H9 (cell line): Measurements from ENCODE around the gene SLC52A3. TPM values are rescaled to one million over a fixed set of nuclear protein-coding genes. Genes with fewer than 3 reads are reported as not detected.
A peak's percentile ranks its signal among the peaks of the same experiment; 100 is the strongest.

ENCODE experiments used
- DNase-seq: peaks from one replicate; pipeline ENCODE4 v3.0.0-alpha.2; 2017
- H2AFZ ChIP-seq: one replicate; pipeline ENCODE4 v1.6.1; 2013; ENCODE audit warnings: mild to moderate bottlenecking, low read length, control low read depth, moderate library complexity
- H2AK5ac ChIP-seq: 2 replicates; pipeline ENCODE4 v1.6.1; 2013; ENCODE audit warnings: low read length, control low read depth, mixed read lengths; ENCODE audit not compliant: insufficient read length
- H2BK120ac ChIP-seq: one replicate; pipeline ENCODE4 v1.6.1; 2013; ENCODE audit warnings: low read depth, mild to moderate bottlenecking, low read length, control low read depth, inconsistent platforms; ENCODE audit not compliant: poor library complexity, severe bottlenecking
- H2BK12ac ChIP-seq: 2 replicates; pipeline ENCODE4 v1.6.1; 2013; ENCODE audit warnings: low read length, control low read depth, mixed read lengths, low read depth; ENCODE audit not compliant: insufficient read length
- H2BK15ac ChIP-seq: 2 replicates; pipeline ENCODE4 v1.6.1; 2013; ENCODE audit warnings: low read depth, low read length, control low read depth
- H2BK20ac ChIP-seq: one replicate; pipeline ENCODE4 v1.6.1; 2013; ENCODE audit warnings: low read depth, mild to moderate bottlenecking, low read length, control low read depth, inconsistent platforms; ENCODE audit not compliant: poor library complexity, severe bottlenecking
- H2BK5ac ChIP-seq: 2 replicates; pipeline ENCODE4 v1.6.1; 2013; ENCODE audit warnings: low read length, control low read depth, mixed read lengths; ENCODE audit not compliant: insufficient read length
- H3K14ac ChIP-seq: 2 replicates; pipeline ENCODE4 v1.6.1; 2013; ENCODE audit warnings: low read length, control low read depth; ENCODE audit not compliant: insufficient read depth
- H3K18ac ChIP-seq: 2 replicates; pipeline ENCODE4 v1.6.1; 2013; ENCODE audit warnings: low read depth, mild to moderate bottlenecking, mixed read lengths, low read length, control low read depth; ENCODE audit not compliant: insufficient read length
- H3K23ac ChIP-seq: 2 replicates; pipeline ENCODE4 v1.6.1; 2013; ENCODE audit warnings: low read length, control low read depth, mixed read lengths, low read depth; ENCODE audit not compliant: insufficient read length
- H3K23me2 ChIP-seq: 2 replicates; pipeline ENCODE4 v1.6.1; 2013; ENCODE audit warnings: low read depth, mild to moderate bottlenecking, mixed read lengths, low read length, control low read depth; ENCODE audit not compliant: insufficient read length, poor library complexity, severe bottlenecking
- H3K27ac ChIP-seq: 2 replicates; pipeline ENCODE4 v1.5.1; 2013; ENCODE audit warnings: low read length, control low read depth, mixed read lengths, low read depth; ENCODE audit not compliant: insufficient read length
- H3K27me3 ChIP-seq: 2 replicates; pipeline ENCODE4 v1.6.1; 2013; ENCODE audit warnings: low read length, control low read depth, inconsistent platforms; ENCODE audit not compliant: insufficient read depth
- H3K4ac ChIP-seq: 2 replicates; pipeline ENCODE4 v1.6.1; 2013; ENCODE audit warnings: low read depth, mild to moderate bottlenecking, control low read depth, inconsistent platforms, low read length, moderate library complexity
- H3K4me1 ChIP-seq: 2 replicates; pipeline ENCODE4 v1.6.1; 2013; ENCODE audit warnings: low read length, control low read depth, inconsistent platforms; ENCODE audit not compliant: insufficient read depth
- H3K4me2 ChIP-seq: 2 replicates; pipeline ENCODE4 v1.6.1; 2013; ENCODE audit warnings: low read length, control low read depth, mixed read lengths; ENCODE audit not compliant: insufficient read length, insufficient read depth
- H3K56ac ChIP-seq: 2 replicates; pipeline ENCODE4 v1.6.1; 2013; ENCODE audit warnings: low read depth, mild to moderate bottlenecking, mixed read lengths, low read length, control low read depth; ENCODE audit not compliant: insufficient read length
- H3K79me1 ChIP-seq: 2 replicates; pipeline ENCODE4 v1.6.1; 2013; ENCODE audit warnings: low read depth, mild to moderate bottlenecking, moderate library complexity, low read length, control low read depth, inconsistent platforms; ENCODE audit not compliant: insufficient read depth, poor library complexity, severe bottlenecking
- H3K79me2 ChIP-seq: 2 replicates; pipeline ENCODE4 v1.6.1; 2013; ENCODE audit warnings: low read length, control low read depth, inconsistent platforms; ENCODE audit not compliant: insufficient read depth
- H3K9ac ChIP-seq: 2 replicates; pipeline ENCODE4 v1.6.1; 2013; ENCODE audit warnings: low read length, control low read depth, mixed read lengths; ENCODE audit not compliant: insufficient read length; ENCODE audit errors: extremely low read depth
- H3K9me3 ChIP-seq: one replicate; pipeline ENCODE4 v1.6.1; 2013; ENCODE audit warnings: low read depth, low read length, inconsistent platforms; ENCODE audit not compliant: control insufficient read depth
- H3T11ph ChIP-seq: one replicate; pipeline ENCODE4 v1.6.1; 2013; ENCODE audit warnings: mild to moderate bottlenecking, low read length, control low read depth, inconsistent platforms
- H4K20me1 ChIP-seq: one replicate; pipeline ENCODE4 v1.6.1; 2013; ENCODE audit not compliant: control insufficient read depth, insufficient read length, insufficient read depth
- H4K5ac ChIP-seq: 2 replicates; pipeline ENCODE4 v1.6.1; 2013; ENCODE audit warnings: low read depth, mild to moderate bottlenecking, mixed read lengths, low read length, control low read depth; ENCODE audit not compliant: insufficient read length
- H4K8ac ChIP-seq: replicated peaks from 2 replicates; pipeline ENCODE4 v1.6.1; 2013; ENCODE audit warnings: low read length, control low read depth, mixed read lengths, low read depth; ENCODE audit not compliant: insufficient read length
- H4K91ac ChIP-seq: 2 replicates; pipeline ENCODE4 v1.6.1; 2013; ENCODE audit warnings: low read depth, mild to moderate bottlenecking, moderate library complexity, mixed read lengths, low read length, control low read depth; ENCODE audit not compliant: insufficient read length
- H3K27ac Mint-ChIP-seq, 3 experiments: 2 replicates in 2 of 3; 3 replicates in 1 of 3; pipeline ENCODE4 v1.8.0; 2020 to 2021; ENCODE audit warnings: mixed read lengths in 3 of 3, mild to moderate bottlenecking in 1 of 3, moderate library complexity in 1 of 3
- H3K27me3 Mint-ChIP-seq: 2 replicates; pipeline ENCODE4 v1.8.0; 2021; ENCODE audit warnings: low read depth, mild to moderate bottlenecking, moderate library complexity, mixed read lengths
- H3K36me3 Mint-ChIP-seq, 3 experiments: 2 replicates in 2 of 3; 3 replicates in 1 of 3; pipeline ENCODE4 v1.8.0; 2020 to 2021; ENCODE audit warnings: low read depth in 3 of 3, mixed read lengths in 3 of 3; ENCODE audit not compliant: insufficient read depth in 1 of 3
- H3K4me1 Mint-ChIP-seq, 2 experiments: 2 replicates each; pipeline ENCODE4 v1.8.0; 2020; ENCODE audit warnings: mixed read lengths in 2 of 2
- H3K4me3 Mint-ChIP-seq, 2 experiments: 2 replicates in 1 of 2; 3 replicates in 1 of 2; pipeline ENCODE4 v1.8.0; 2020 to 2021; ENCODE audit warnings: mild to moderate bottlenecking in 2 of 2, mixed read lengths in 2 of 2, moderate library complexity in 1 of 2
- H3K9me3 Mint-ChIP-seq, 2 experiments: 2 replicates in 1 of 2; 3 replicates in 1 of 2; pipeline ENCODE4 v1.8.0; 2020; ENCODE audit warnings: mild to moderate bottlenecking in 2 of 2, mixed read lengths in 2 of 2, moderate library complexity in 1 of 2
- WGBS: extraction: QIAGEN DNeasy Blood & Tissue Kit; methylation state at CpG from one replicate; pipeline ENCODE4 v1.1.7; 2013; ENCODE audit warnings: missing lambda C conversion rate, low lambda C conversion rate, mixed read lengths; ENCODE audit not compliant: insufficient read length; ENCODE audit errors: extremely low coverage; 5-methylcytosine and 5-hydroxymethylcytosine counted together
- total RNA-seq: library from RNA; stranded (reverse); gene quantifications from 2 replicates; pipeline ENCODE4 v1.2.1, GENCODE V29; 2021
- TF ChIP-seq, protein P1 (sequence below): fragments of 200-600 bp; sonication (generic); conservative IDR thresholded peaks from 3 replicates; pipeline ENCODE4 v1.8.0; 2021; ENCODE audit warnings: antibody characterized with exemption, mild to moderate bottlenecking

SLC52A3 gene
- total RNA-seq, 1 experiment from 2014 or later, result 3.3 TPM

GRCh38 chr20:775679-776135 lies 7.4 kb upstream of the SLC52A3 start:
- Histone ChIP-seq H2AK5ac (no peak overlapping the region), H3K4me1 (peaks cover 5% of the 10 kb centered on the region; the same call in 1 of the 2 replicates), H3K79me2 (no peaks in the 10 kb centered on the region), H3K9ac (no peak overlapping the region), H3K4me2 (peak overlapping the region; percentile 29), H4K5ac (no peak overlapping the region), H3K27me3 (no peaks in the 10 kb centered on the region), H2AFZ (no peak overlapping the region), H3K18ac (no peak overlapping the region), H2BK20ac (no peak overlapping the region), H4K8ac (no peak overlapping the region), H4K91ac (no peak overlapping the region), H3K9me3 (no peaks in the 10 kb centered on the region), H3K23ac (no peak overlapping the region), H4K20me1 (no peaks in the 10 kb centered on the region), H3K79me1 (no peaks in the 10 kb centered on the region), H3K56ac (no peak overlapping the region), H3K27ac (no peak overlapping the region), H3K14ac (no peak overlapping the region), H3K23me2 (no peaks in the 10 kb centered on the region), H3K4ac (no peak overlapping the region), H2BK120ac (no peak overlapping the region), H2BK12ac (no peak overlapping the region), H2BK5ac (no peak overlapping the region), H3T11ph (no peak overlapping the region), H2BK15ac (no peak overlapping the region)
- Mint-ChIP-seq H3K27ac (peak overlapping the region; percentile 44 to 93 (median 54); a peak in 5 of 7 replicates), H3K4me3 (peak overlapping the region; percentile 51 to 52; a peak in 4 of 5 replicates), H3K36me3 (no peaks in the 10 kb centered on the region), H3K27me3 (no peaks in the 10 kb centered on the region), H3K4me1 (peaks cover 30 to 37% of the 10 kb centered on the region in 2 experiments), H3K9me3 (peaks cover 0 to 2% of the 10 kb centered on the region in 2 experiments; a peak in 2 of 5 replicates)
- peak; percentile 90 for DNase-seq
- WGBS, result no CpG with 5 or more reads among the region's 11 CpGs
- TF ChIP-seq, protein P1, sequence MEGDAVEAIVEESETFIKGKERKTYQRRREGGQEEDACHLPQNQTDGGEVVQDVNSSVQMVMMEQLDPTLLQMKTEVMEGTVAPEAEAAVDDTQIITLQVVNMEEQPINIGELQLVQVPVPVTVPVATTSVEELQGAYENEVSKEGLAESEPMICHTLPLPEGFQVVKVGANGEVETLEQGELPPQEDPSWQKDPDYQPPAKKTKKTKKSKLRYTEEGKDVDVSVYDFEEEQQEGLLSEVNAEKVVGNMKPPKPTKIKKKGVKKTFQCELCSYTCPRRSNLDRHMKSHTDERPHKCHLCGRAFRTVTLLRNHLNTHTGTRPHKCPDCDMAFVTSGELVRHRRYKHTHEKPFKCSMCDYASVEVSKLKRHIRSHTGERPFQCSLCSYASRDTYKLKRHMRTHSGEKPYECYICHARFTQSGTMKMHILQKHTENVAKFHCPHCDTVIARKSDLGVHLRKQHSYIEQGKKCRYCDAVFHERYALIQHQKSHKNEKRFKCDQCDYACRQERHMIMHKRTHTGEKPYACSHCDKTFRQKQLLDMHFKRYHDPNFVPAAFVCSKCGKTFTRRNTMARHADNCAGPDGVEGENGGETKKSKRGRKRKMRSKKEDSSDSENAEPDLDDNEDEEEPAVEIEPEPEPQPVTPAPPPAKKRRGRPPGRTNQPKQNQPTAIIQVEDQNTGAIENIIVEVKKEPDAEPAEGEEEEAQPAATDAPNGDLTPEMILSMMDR, result no peak
